Measurements from ENCODE around the gene AIG1. TPM values are rescaled to one million over a fixed set of nuclear protein-coding genes. Genes with fewer than 3 reads are reported as not detected.

AIG1 gene
- total RNA-seq, 1 donor from 2014 or later = 35.2 TPM

DNA sequence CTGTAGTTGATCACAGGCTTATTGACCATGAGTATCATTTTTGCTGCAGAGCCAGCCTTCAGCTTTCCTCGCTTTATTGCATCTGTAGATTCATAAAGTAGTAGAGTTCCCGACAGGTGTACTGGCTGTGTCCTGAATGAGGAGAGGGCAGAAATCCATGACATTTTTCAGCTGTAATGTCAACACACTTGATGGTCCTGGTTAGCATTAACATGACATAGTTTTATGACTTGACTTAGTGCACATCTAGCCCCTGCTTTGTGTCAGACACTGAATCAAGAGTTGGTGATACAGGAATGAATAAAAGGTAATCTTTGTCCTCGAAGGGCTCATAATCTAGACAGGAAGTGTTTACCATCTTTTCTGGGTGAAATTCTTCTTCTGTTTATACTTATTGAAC is 55.0 kb downstream of the AIG1 start:
- FAIRE-seq (no peak), DNase-seq (ENCODE audit: low read depth) (no peak)
- H3K9ac ChIP-seq (ENCODE audit: low read length) = no peak overlapping the region
- no peaks in the 10 kb centered on the region for H4K20me1 ChIP-seq (ENCODE audit: insufficient read depth, low read length)
- no peaks in the 10 kb centered on the region for H3K27me3 Mint-ChIP-seq (ENCODE audit: low read depth, unreplicated experiment)
- H3K27me3 ChIP-seq (ENCODE audit: insufficient read depth, low read length) = no peaks in the 10 kb centered on the region
- no peak overlapping the region for H3K4me3 Mint-ChIP-seq (ENCODE audit: unreplicated experiment)
- H2AFZ ChIP-seq (ENCODE audit: low read depth, low read length) = no peak overlapping the region
- H3K4me1 Mint-ChIP-seq (ENCODE audit: low read depth, unreplicated experiment) = peaks cover 10% of the 10 kb centered on the region
- no peak overlapping the region for H3K4me2 ChIP-seq (ENCODE audit: low read length)
- no peaks in the 10 kb centered on the region for H3K9me3 ChIP-seq (ENCODE audit: insufficient read depth, low read depth, low read length)
- peaks cover 5% of the 10 kb centered on the region for H3K36me3 Mint-ChIP-seq (ENCODE audit: low read depth, unreplicated experiment)
- no peak overlapping the region for H3K27ac ChIP-seq (ENCODE audit: low read depth, low read length)
- peaks cover 8% of the 10 kb centered on the region for H3K4me1 ChIP-seq (ENCODE audit: insufficient read depth, low read length)
- peaks cover 11% of the 10 kb centered on the region for H3K9me3 Mint-ChIP-seq (ENCODE audit: unreplicated experiment)
- H3K4me3 ChIP-seq (ENCODE audit: insufficient read depth, low read depth, low read length) = no peak overlapping the region
- TF ChIP-seq, protein P1, sequence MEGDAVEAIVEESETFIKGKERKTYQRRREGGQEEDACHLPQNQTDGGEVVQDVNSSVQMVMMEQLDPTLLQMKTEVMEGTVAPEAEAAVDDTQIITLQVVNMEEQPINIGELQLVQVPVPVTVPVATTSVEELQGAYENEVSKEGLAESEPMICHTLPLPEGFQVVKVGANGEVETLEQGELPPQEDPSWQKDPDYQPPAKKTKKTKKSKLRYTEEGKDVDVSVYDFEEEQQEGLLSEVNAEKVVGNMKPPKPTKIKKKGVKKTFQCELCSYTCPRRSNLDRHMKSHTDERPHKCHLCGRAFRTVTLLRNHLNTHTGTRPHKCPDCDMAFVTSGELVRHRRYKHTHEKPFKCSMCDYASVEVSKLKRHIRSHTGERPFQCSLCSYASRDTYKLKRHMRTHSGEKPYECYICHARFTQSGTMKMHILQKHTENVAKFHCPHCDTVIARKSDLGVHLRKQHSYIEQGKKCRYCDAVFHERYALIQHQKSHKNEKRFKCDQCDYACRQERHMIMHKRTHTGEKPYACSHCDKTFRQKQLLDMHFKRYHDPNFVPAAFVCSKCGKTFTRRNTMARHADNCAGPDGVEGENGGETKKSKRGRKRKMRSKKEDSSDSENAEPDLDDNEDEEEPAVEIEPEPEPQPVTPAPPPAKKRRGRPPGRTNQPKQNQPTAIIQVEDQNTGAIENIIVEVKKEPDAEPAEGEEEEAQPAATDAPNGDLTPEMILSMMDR (IDR thresholded peaks at IDR 0.05; ENCODE audit: insufficient read depth, low read depth, low read length) = no peak
- no peak for TF ChIP-seq EZH2 (IDR thresholded peaks at IDR 0.05; ENCODE audit: insufficient read depth, low read length)
- no peak overlapping the region for H3K27ac Mint-ChIP-seq (ENCODE audit: unreplicated experiment)
- H3K79me2 ChIP-seq (ENCODE audit: insufficient read depth, low read length) = no peaks in the 10 kb centered on the region
- H3K36me3 ChIP-seq (ENCODE audit: insufficient read depth, low read length) = no peaks in the 10 kb centered on the region

DNA sequence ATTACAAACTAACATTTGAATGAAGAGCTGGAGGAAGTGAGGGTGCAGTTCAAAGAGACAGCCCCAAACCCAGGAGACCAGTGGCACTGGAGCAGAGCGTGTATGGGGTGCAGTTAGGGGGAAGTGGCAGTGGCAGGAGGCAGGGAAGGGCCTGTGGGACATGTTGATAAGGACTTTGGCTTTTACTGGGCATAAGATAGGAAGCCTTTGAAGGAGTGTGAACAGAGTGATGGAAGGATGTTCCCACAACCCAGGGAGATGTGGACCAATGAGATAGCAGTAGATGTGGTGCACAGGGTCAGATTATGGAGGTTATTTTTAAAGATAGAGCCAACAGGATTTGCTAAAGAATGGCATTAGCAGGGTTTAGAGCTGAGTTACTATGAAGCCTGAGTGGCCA is 56.4 kb downstream of the AIG1 start:
- no peak for FAIRE-seq
- no peaks in the 10 kb centered on the region for H3K27me3 Mint-ChIP-seq (ENCODE audit: low read depth, unreplicated experiment)
- no peak overlapping the region for H3K4me3 ChIP-seq (ENCODE audit: insufficient read depth, low read depth, low read length)

DNA sequence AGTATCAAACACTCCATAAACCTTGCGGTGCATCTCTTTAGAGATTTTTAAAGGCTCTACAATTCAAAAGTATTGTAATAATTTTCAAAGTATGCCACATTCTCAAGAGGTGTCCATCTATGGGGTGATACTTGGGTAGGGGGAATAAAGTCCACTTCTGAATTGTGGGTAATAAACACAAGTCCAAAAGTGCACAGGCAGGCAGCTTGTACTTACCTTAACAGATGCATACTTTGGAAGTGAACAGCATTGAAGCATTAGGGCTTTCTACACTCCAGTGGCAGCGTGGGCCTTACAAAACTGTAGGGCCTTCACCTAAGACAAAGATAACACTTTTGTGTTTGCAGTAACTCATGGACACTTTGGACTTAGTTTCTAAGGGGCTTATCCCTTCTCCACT is 58.6 kb downstream of the AIG1 start:
- H3K4me3 ChIP-seq (ENCODE audit: insufficient read depth, low read depth, low read length) = no peak overlapping the region
- Mint-ChIP-seq H3K27ac (ENCODE audit: unreplicated experiment) (no peak overlapping the region), H3K27me3 (ENCODE audit: low read depth, unreplicated experiment) (no peaks in the 10 kb centered on the region), H3K9me3 (ENCODE audit: unreplicated experiment) (peaks cover 13% of the 10 kb centered on the region), H3K4me3 (ENCODE audit: unreplicated experiment) (no peak overlapping the region), H3K36me3 (ENCODE audit: low read depth, unreplicated experiment) (peaks cover 8% of the 10 kb centered on the region), H3K4me1 (ENCODE audit: low read depth, unreplicated experiment) (peaks cover under 1% of the 10 kb centered on the region)
- H4K20me1 ChIP-seq (ENCODE audit: insufficient read depth, low read length) = no peaks in the 10 kb centered on the region
- H3K79me2 ChIP-seq (ENCODE audit: insufficient read depth, low read length) = no peaks in the 10 kb centered on the region
- no peak overlapping the region for H2AFZ ChIP-seq (ENCODE audit: low read depth, low read length)
- TF ChIP-seq, protein P1 (IDR thresholded peaks at IDR 0.05; ENCODE audit: insufficient read depth, low read depth, low read length) = no peak
- no peak overlapping the region for H3K9ac ChIP-seq (ENCODE audit: low read length)
- H3K4me1 ChIP-seq (ENCODE audit: insufficient read depth, low read length) = no peaks in the 10 kb centered on the region
- FAIRE-seq (no peak), DNase-seq (ENCODE audit: low read depth) (no peak)
- no peaks in the 10 kb centered on the region for H3K9me3 ChIP-seq (ENCODE audit: insufficient read depth, low read depth, low read length)
- H3K27ac ChIP-seq (ENCODE audit: low read depth, low read length) = no peak overlapping the region
- no peak overlapping the region for H3K4me2 ChIP-seq (ENCODE audit: low read length)
- H3K27me3 ChIP-seq (ENCODE audit: insufficient read depth, low read length) = no peaks in the 10 kb centered on the region
- no peaks in the 10 kb centered on the region for H3K36me3 ChIP-seq (ENCODE audit: insufficient read depth, low read length)

More for the DNA sequence above, 56.4 kb downstream of the AIG1 start:
- H2AFZ ChIP-seq (ENCODE audit: low read depth, low read length) = no peak overlapping the region
- no peak for TF ChIP-seq EZH2 (IDR thresholded peaks at IDR 0.05; ENCODE audit: insufficient read depth, low read length)
- TF ChIP-seq, protein P1 (IDR thresholded peaks at IDR 0.05; ENCODE audit: insufficient read depth, low read depth, low read length) = no peak
- H3K9ac ChIP-seq (ENCODE audit: low read length) = no peak overlapping the region
- no peaks in the 10 kb centered on the region for H4K20me1 ChIP-seq (ENCODE audit: insufficient read depth, low read length)
- H3K4me1 Mint-ChIP-seq (ENCODE audit: low read depth, unreplicated experiment) = no peaks in the 10 kb centered on the region
- H3K27ac ChIP-seq (ENCODE audit: low read depth, low read length) = no peak overlapping the region
- no peaks in the 10 kb centered on the region for H3K4me1 ChIP-seq (ENCODE audit: insufficient read depth, low read length)
- no peaks in the 10 kb centered on the region for H3K36me3 ChIP-seq (ENCODE audit: insufficient read depth, low read length)
- DNase-seq (ENCODE audit: low read depth) = no peak
- H3K27me3 ChIP-seq (ENCODE audit: insufficient read depth, low read length) = no peaks in the 10 kb centered on the region
- H3K4me2 ChIP-seq (ENCODE audit: low read length) = no peak overlapping the region
- H3K79me2 ChIP-seq (ENCODE audit: insufficient read depth, low read length) = no peaks in the 10 kb centered on the region
- H3K9me3 ChIP-seq (ENCODE audit: insufficient read depth, low read depth, low read length) = no peaks in the 10 kb centered on the region
- H3K4me3 Mint-ChIP-seq (ENCODE audit: unreplicated experiment) = no peak overlapping the region
- H3K36me3 Mint-ChIP-seq (ENCODE audit: low read depth, unreplicated experiment) = peaks cover 8% of the 10 kb centered on the region
- no peak overlapping the region for H3K27ac Mint-ChIP-seq (ENCODE audit: unreplicated experiment)
- peaks cover 13% of the 10 kb centered on the region for H3K9me3 Mint-ChIP-seq (ENCODE audit: unreplicated experiment)
